Measurements from ENCODE around the gene CNKSR3. TPM values are rescaled to one million over a fixed set of nuclear protein-coding genes. Genes with fewer than 3 reads are reported as not detected.

The CNKSR3 gene
- total RNA-seq, 2 experiments from 2014 or later = not detected

GRCh38 chr6:154353626-154354025, 156.9 kb downstream of the CNKSR3 start:
- ATAC-seq = no peak
- Mint-ChIP-seq H3K4me3 (no peak overlapping the region), H3K36me3 (ENCODE audit: low read depth) (no peaks in the 10 kb centered on the region), H3K27ac (no peak overlapping the region), H3K9me3 (ENCODE audit: insufficient read depth) (no peaks in the 10 kb centered on the region), H3K4me1 (ENCODE audit: low read depth) (peaks cover 27% of the 10 kb centered on the region), H3K27me3 (ENCODE audit: low read depth) (no peaks in the 10 kb centered on the region)
- CTCF ChIA-PET = no interaction called here
- POLR2A ChIA-PET = no interaction called here
- no peak for DNase-seq

GRCh38 chr6:154352898-154353585, 157.4 kb downstream of the CNKSR3 start:
- H3K36me3 Mint-ChIP-seq (ENCODE audit: low read depth) = no peaks in the 10 kb centered on the region
- no peaks in the 10 kb centered on the region for H3K27me3 Mint-ChIP-seq (ENCODE audit: low read depth)
- no peak overlapping the region for H3K27ac Mint-ChIP-seq
- ChIA-PET CTCF (interaction anchor here (1.6 kb wide), 1 partner anchor 196 kb away, joined by 6 read pairs; no protein-coding TSS in a partner anchor), POLR2A (no interaction called here)
- ATAC-seq = no peak
- H3K4me3 Mint-ChIP-seq = no peak overlapping the region
- no peak for DNase-seq
- no peaks in the 10 kb centered on the region for H3K9me3 Mint-ChIP-seq (ENCODE audit: insufficient read depth)
- peaks cover 27% of the 10 kb centered on the region for H3K4me1 Mint-ChIP-seq (ENCODE audit: low read depth)

- POLR2A ChIA-PET = no interaction called here
- DNase-seq (no peak), ATAC-seq (no peak)
- no peaks in the 10 kb centered on the region for H3K36me3 Mint-ChIP-seq (ENCODE audit: low read depth)
- no peak overlapping the region for H3K4me3 Mint-ChIP-seq
- H3K4me1 Mint-ChIP-seq (ENCODE audit: low read depth) = peaks cover 18% of the 10 kb centered on the region
- no peaks in the 10 kb centered on the region for H3K27me3 Mint-ChIP-seq (ENCODE audit: low read depth)
- CTCF ChIA-PET = no interaction called here
- H3K27ac Mint-ChIP-seq = no peak overlapping the region
- H3K9me3 Mint-ChIP-seq (ENCODE audit: insufficient read depth) = peaks cover 4% of the 10 kb centered on the region
Observed at GRCh38 chr6:154350293-154350692, 160.2 kb downstream of the CNKSR3 start.

- CTCF ChIA-PET = interaction anchor here (1.5 kb wide), 2 partner anchors 70 to 193 kb away, joined by 4 read pairs; no protein-coding TSS in a partner anchor
- Mint-ChIP-seq H3K4me3 (no peak overlapping the region), H3K27ac (no peak overlapping the region)
Observed at GRCh38 chr6:154347981-154348380, 162.5 kb downstream of the CNKSR3 start.

GRCh38 chr6:154345811-154346210, 164.7 kb downstream of the CNKSR3 start:
- H3K9me3 Mint-ChIP-seq (ENCODE audit: insufficient read depth) = peaks cover 4% of the 10 kb centered on the region
- no peaks in the 10 kb centered on the region for H3K4me1 Mint-ChIP-seq (ENCODE audit: low read depth)
- H3K27me3 Mint-ChIP-seq (ENCODE audit: low read depth) = no peaks in the 10 kb centered on the region
- H3K27ac Mint-ChIP-seq = no peak overlapping the region
- DNase-seq (no peak), ATAC-seq (no peak)
- no peaks in the 10 kb centered on the region for H3K36me3 Mint-ChIP-seq (ENCODE audit: low read depth)
- POLR2A ChIA-PET = no interaction called here
- no peak overlapping the region for H3K4me3 Mint-ChIP-seq
- CTCF ChIA-PET = interaction anchor here (1.0 kb wide), 1 partner anchor 24 kb away, joined by 3 read pairs; no protein-coding TSS in a partner anchor

More at GRCh38 chr6:154347981-154348380, 162.5 kb downstream of the CNKSR3 start:
- Mint-ChIP-seq H3K4me1 (ENCODE audit: low read depth) (peaks cover 5% of the 10 kb centered on the region), H3K36me3 (ENCODE audit: low read depth) (no peaks in the 10 kb centered on the region), H3K9me3 (ENCODE audit: insufficient read depth) (peaks cover 4% of the 10 kb centered on the region), H3K27me3 (ENCODE audit: low read depth) (no peaks in the 10 kb centered on the region)
- ATAC-seq (no peak), DNase-seq (no peak)
- POLR2A ChIA-PET = no interaction called here

GRCh38 chr6:154343473-154344308, 166.8 kb downstream of the CNKSR3 start:
- Mint-ChIP-seq H3K27me3 (ENCODE audit: low read depth) (no peaks in the 10 kb centered on the region), H3K9me3 (ENCODE audit: insufficient read depth) (peaks cover 4% of the 10 kb centered on the region), H3K27ac (no peak overlapping the region), H3K36me3 (ENCODE audit: low read depth) (no peaks in the 10 kb centered on the region), H3K4me3 (no peak overlapping the region), H3K4me1 (ENCODE audit: low read depth) (no peaks in the 10 kb centered on the region)
- CTCF ChIA-PET = interaction anchor here (0.9 kb wide), 1 partner anchor 66 kb away, joined by 3 read pairs; no protein-coding TSS in a partner anchor
- DNase-seq = no peak
- POLR2A ChIA-PET = no interaction called here
- no peak for ATAC-seq

- Mint-ChIP-seq H3K27me3 (ENCODE audit: low read depth) (no peaks in the 10 kb centered on the region), H3K9me3 (ENCODE audit: insufficient read depth) (peaks cover 4% of the 10 kb centered on the region), H3K4me1 (ENCODE audit: low read depth) (no peaks in the 10 kb centered on the region), H3K36me3 (ENCODE audit: low read depth) (no peaks in the 10 kb centered on the region), H3K4me3 (no peak overlapping the region), H3K27ac (no peak overlapping the region)
- CTCF ChIA-PET = interaction anchor here (0.9 kb wide), 1 partner anchor 13 kb away, joined by 3 read pairs; no protein-coding TSS in a partner anchor
- DNase-seq = no peak
- POLR2A ChIA-PET = no interaction called here
- no peak for ATAC-seq
Observed at GRCh38 chr6:154341871-154342270, 168.6 kb downstream of the CNKSR3 start.

GRCh38 chr6:154341336-154341735, 169.1 kb downstream of the CNKSR3 start:
- no peaks in the 10 kb centered on the region for H3K27me3 Mint-ChIP-seq (ENCODE audit: low read depth)
- H3K4me1 Mint-ChIP-seq (ENCODE audit: low read depth) = no peaks in the 10 kb centered on the region
- ChIA-PET CTCF (interaction anchor here (0.9 kb wide), 1 partner anchor 14 kb away, joined by 3 read pairs; no protein-coding TSS in a partner anchor), POLR2A (no interaction called here)
- H3K36me3 Mint-ChIP-seq (ENCODE audit: low read depth) = no peaks in the 10 kb centered on the region
- ATAC-seq = no peak
- DNase-seq = no peak
- no peak overlapping the region for H3K4me3 Mint-ChIP-seq
- no peak overlapping the region for H3K27ac Mint-ChIP-seq
- H3K9me3 Mint-ChIP-seq (ENCODE audit: insufficient read depth) = peaks cover 2% of the 10 kb centered on the region

Other genes starting within 250 kb of the CNKSR3 start
- 10 to 100 TPM; 22.6 to 24.4 TPM for gene IPCEF1, start 153.9 kb downstream of the CNKSR3 start, total RNA-seq
- gene SCAF8, start 222.7 kb upstream of the CNKSR3 start, total RNA-seq = 10 to 100 TPM; 35.7 to 36.6 TPM

Data from activated CD8-positive, alpha-beta T cell treated with anti-CD3 and anti-CD28 coated beads, Interleukin-2, amount 10 ng/mL, durations not matched to agents 7 days and 5 days (primary cell).